Chondrocyte (in vitro differentiated cells): Measurements from ENCODE around the gene NOX5. TPM values are rescaled to one million over a fixed set of nuclear protein-coding genes. Genes with fewer than 3 reads are reported as not detected.
A peak's percentile ranks its signal among the peaks of the same experiment; 100 is the strongest.

ENCODE experiments used
- DNase-seq: peaks from one replicate; pipeline ENCODE4 v3.0.0; 2021; ENCODE audit warnings: mixed read lengths, low spot score
- H3K27ac Mint-ChIP-seq: one replicate; pipeline ENCODE4 v1.8.0; 2021; ENCODE audit warnings: mild to moderate bottlenecking, moderate library complexity, mixed read lengths; ENCODE audit not compliant: unreplicated experiment
- H3K27me3 Mint-ChIP-seq: 2 replicates; pipeline ENCODE4 v1.8.0; 2021; ENCODE audit warnings: low read depth, mixed read lengths
- H3K36me3 Mint-ChIP-seq: 2 replicates; pipeline ENCODE4 v1.8.0; 2021; ENCODE audit warnings: low read depth, mixed read lengths
- H3K4me1 Mint-ChIP-seq: 2 replicates; pipeline ENCODE4 v1.8.0; 2021; ENCODE audit warnings: low read depth, mild to moderate bottlenecking, mixed read lengths
- H3K4me3 Mint-ChIP-seq: one replicate; pipeline ENCODE4 v1.8.0; 2021; ENCODE audit warnings: mild to moderate bottlenecking, moderate library complexity, mixed read lengths; ENCODE audit not compliant: unreplicated experiment
- H3K9me3 Mint-ChIP-seq: 2 replicates; pipeline ENCODE4 v1.8.0; 2021; ENCODE audit warnings: low read depth, mixed read lengths
- total RNA-seq: library from RNA; stranded (reverse); gene quantifications from 3 replicates; pipeline ENCODE4 v1.2.1, GENCODE V29; 2021
- TF ChIP-seq, protein P1 (sequence below): fragments of 200-600 bp; sonication (generic); IDR thresholded peaks from 2 replicates; pipeline ENCODE4 v1.5.0; 2021; ENCODE audit warnings: antibody characterized with exemption, mild to moderate bottlenecking, moderate library complexity

The NOX5 gene
- total RNA-seq, 1 donor from 2014 or later = not detected

DNA sequence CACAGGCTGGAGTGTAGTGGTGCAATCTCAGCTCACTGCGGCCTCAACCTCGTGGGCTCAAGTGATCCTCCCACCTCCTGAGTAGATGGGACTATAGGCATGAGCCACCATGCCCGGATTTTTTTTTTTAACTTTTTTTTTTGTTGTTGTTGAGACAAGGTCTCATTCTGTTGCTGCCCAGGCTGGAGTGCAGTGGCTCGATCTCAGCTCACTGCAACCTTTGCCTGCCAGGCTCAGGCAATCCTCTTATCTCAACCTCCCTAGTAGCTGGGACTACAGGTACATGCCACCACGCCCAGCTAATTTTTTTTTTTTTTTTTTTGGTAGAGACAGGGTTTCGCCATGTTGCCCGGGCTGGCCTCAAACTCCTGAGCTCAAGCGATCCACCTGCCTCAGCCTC is 64.1 kb downstream of the NOX5 start:
- no peak overlapping the region for H3K4me3 Mint-ChIP-seq

DNA sequence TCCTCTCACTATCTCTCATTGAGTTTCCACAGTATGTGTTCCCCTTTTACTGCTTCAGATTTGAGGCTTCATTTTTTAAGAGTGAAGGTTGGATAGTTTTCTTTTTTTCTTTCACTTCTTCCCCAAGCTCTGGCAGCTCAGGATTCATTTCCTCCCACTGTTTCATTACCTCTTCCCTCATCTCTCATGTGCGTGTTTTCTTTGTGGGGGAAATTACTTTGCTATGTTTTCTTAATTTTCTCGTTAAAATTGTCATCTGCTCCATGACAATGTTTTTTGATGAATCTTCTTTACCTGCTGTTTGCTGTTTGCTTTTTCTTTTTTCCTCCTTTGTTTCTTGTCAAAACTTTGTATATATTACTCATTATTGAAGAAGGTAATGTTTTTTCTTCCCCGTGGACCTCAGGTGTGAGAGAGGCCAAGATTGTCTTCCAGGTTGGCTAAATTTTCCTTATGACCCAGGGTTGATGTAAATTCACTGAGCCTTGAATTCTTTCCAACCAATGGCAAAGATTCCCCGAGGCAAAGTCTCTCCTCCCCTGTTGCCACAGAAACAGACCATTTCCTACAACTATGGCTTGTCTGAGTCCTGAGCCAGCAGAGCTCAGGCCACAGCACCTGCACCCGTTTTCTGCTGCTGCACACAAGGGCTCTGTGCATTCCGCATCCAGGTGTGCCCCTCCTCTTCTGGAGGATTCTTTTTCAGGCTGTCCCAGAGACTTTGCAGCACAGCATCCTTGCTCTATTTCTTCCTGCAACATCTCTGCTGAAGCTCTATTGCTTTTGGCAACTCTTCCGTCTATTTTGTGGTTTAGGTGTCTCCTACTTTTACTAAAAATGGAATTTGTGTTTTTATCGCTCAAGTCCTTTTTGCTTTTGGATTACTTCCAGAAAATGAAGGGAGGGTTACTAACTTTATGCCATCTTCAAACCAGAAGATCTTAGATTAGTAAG is 66.1 kb downstream of the NOX5 start:
- peaks cover 30% of the 10 kb centered on the region for H3K4me1 Mint-ChIP-seq

More for the DNA sequence above, 64.1 kb downstream of the NOX5 start:
- H3K27ac Mint-ChIP-seq = no peak overlapping the region
- H3K36me3 Mint-ChIP-seq = no peaks in the 10 kb centered on the region
- H3K9me3 Mint-ChIP-seq = no peaks in the 10 kb centered on the region
- H3K4me1 Mint-ChIP-seq = peaks cover 41% of the 10 kb centered on the region
- no peaks in the 10 kb centered on the region for H3K27me3 Mint-ChIP-seq
- TF ChIP-seq, protein P1, sequence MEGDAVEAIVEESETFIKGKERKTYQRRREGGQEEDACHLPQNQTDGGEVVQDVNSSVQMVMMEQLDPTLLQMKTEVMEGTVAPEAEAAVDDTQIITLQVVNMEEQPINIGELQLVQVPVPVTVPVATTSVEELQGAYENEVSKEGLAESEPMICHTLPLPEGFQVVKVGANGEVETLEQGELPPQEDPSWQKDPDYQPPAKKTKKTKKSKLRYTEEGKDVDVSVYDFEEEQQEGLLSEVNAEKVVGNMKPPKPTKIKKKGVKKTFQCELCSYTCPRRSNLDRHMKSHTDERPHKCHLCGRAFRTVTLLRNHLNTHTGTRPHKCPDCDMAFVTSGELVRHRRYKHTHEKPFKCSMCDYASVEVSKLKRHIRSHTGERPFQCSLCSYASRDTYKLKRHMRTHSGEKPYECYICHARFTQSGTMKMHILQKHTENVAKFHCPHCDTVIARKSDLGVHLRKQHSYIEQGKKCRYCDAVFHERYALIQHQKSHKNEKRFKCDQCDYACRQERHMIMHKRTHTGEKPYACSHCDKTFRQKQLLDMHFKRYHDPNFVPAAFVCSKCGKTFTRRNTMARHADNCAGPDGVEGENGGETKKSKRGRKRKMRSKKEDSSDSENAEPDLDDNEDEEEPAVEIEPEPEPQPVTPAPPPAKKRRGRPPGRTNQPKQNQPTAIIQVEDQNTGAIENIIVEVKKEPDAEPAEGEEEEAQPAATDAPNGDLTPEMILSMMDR = no peak
- DNase-seq = no peak

DNA sequence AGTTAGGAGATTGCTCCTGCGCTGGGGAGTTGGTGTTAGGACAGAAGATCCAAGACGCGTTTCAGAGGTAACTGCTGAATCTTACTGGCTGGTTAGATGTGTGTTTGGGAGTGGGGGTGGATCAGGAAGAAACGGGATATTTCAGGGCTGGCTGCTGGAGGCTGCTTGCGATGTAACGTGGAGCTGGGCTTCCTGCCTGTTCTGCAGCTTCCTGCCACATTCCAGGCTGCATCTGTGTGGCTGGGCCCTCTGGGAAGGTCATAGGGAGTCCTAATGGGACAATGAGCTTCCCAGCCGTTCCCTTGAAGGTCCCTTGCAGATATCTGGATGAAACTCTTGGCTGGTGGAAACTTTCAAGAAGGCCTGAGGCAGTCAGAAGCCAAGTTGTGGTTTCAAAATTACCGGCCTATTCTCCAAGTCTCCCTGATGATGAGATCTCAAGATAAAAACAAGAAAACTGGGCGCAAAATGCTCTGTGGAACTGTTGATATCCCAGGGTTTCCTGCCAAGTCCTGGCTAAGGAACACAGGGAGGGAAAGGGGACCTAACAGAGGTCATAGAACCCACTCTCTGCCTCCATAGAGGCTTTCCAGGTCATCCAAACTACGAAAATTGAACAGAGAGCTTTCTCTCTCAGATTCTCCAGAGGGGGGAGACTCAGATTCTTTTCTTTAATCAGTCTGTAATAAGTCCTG is 67.0 kb downstream of the NOX5 start:
- Mint-ChIP-seq H3K4me3 (no peak overlapping the region), H3K27me3 (no peaks in the 10 kb centered on the region), H3K9me3 (no peaks in the 10 kb centered on the region), H3K27ac (peak overlapping the region; percentile 46), H3K4me1 (peaks cover 30% of the 10 kb centered on the region), H3K36me3 (no peaks in the 10 kb centered on the region)
- no peak for DNase-seq
- TF ChIP-seq, protein P1 = peak; percentile 40

More for the DNA sequence above, 66.1 kb downstream of the NOX5 start:
- no peak for DNase-seq
- TF ChIP-seq, protein P1 = no peak
- Mint-ChIP-seq H3K9me3 (no peaks in the 10 kb centered on the region), H3K4me3 (no peak overlapping the region), H3K27me3 (no peaks in the 10 kb centered on the region), H3K36me3 (no peaks in the 10 kb centered on the region), H3K27ac (peak overlapping the region; percentile 46)

DNA sequence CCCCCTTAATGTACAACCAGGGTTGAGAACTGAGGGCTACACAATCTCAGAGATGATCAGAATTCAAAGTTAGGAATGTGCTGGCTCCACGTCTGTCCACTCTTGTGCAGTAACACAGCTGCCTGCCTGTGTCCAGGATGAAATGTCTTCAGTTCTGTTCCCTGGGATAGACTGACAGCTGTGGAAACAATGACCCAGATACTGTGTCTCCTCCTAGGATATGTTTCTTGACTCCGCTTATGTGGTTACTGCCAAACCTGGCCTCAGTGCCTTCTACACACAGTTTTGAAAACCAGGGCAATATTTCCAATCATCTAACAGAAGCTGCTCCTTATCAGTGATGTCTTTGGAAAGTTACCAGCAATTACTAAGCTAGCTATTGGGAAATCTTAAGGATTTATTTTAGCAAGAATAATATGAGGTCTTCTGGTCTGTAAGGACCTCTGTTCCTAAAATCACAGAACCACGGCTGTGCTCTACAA is 67.6 kb downstream of the NOX5 start:
- H3K4me3 Mint-ChIP-seq = no peak overlapping the region
- no peak for DNase-seq
- no peaks in the 10 kb centered on the region for H3K9me3 Mint-ChIP-seq
- H3K36me3 Mint-ChIP-seq = no peaks in the 10 kb centered on the region
- TF ChIP-seq, protein P1 = no peak
- H3K27ac Mint-ChIP-seq = peak overlapping the region; percentile 46
- no peaks in the 10 kb centered on the region for H3K27me3 Mint-ChIP-seq
- H3K4me1 Mint-ChIP-seq = peaks cover 30% of the 10 kb centered on the region

DNA sequence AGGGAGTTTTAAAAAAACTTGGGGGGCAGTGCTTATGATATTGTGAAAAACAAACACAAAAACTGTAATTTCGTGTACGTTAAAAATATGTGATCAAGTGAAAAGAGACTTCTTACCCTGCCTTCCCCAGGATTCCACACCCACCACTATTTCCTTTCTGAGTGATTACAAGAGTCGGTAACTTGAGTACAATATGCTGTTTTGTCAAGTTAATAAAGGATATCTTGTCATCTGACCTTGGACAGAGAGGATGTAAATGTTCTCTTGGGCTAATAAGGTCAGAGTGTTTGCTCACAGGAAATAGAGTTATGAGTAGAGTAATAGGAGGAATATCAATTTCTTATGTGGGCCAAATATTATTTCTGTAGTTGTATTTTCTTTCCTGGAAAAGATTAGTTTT is 68.1 kb downstream of the NOX5 start:
- Mint-ChIP-seq H3K4me3 (no peak overlapping the region), H3K36me3 (no peaks in the 10 kb centered on the region), H3K9me3 (no peaks in the 10 kb centered on the region), H3K27me3 (no peaks in the 10 kb centered on the region), H3K4me1 (peaks cover 32% of the 10 kb centered on the region), H3K27ac (peak overlapping the region; percentile 46)
- TF ChIP-seq, protein P1 = no peak
- no peak for DNase-seq
